Measurements from ENCODE around the gene PCNX2.

The PCNX2 gene

GRCh38 chr1:233172201-233172600, 123.3 kb downstream of the PCNX2 start:
- Histone ChIP-seq H3K4me2 (no peak overlapping the region), H3K4me1 (peaks cover under 1% of the 10 kb centered on the region), H3K9ac (no peak overlapping the region), H3K9me3 (peaks cover 5% of the 10 kb centered on the region), H3K36me3 (peaks cover 13% of the 10 kb centered on the region; the same call in 1 of the 2 replicates), H4K20me1 (no peaks in the 10 kb centered on the region), H3K4me3 (no peak overlapping the region), H3K27me3 (no peaks in the 10 kb centered on the region), H3K27ac (no peak overlapping the region)
- TF ChIP-seq Cebpa-rat (IDR thresholded peaks at IDR 0.05) = no peak

DNA sequence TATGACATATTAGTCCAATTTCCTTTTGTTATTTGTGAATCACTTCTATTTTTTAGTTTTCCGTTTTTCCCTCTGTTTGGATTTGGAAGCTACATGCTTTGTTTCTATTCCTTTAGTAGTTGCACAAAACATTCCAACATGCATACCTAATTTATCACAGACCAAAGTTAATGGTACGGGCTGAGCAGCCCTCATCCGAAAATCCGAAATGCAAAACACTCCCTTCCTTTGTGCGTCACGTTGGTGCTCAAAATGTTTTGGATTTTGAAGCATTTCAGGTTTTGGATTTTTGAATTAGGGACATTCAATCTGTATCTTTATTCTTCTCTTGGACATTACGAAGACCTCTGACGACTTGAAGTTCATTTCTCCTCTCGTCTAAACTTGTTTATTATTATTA, 124.8 kb downstream of the PCNX2 start:
- H3K4me3 ChIP-seq = no peak overlapping the region
- no peak overlapping the region for H3K4me2 ChIP-seq
- no peak overlapping the region for H3K9ac ChIP-seq

GRCh38 chr1:233168384-233168783, 127.1 kb downstream of the PCNX2 start:
- Histone ChIP-seq H3K36me3 (0 out of 2 replicates have a peak, but pooled peaks cover 6% of the 10 kb centered on the region), H3K9ac (no peak overlapping the region), H3K27ac (no peak overlapping the region), H3K27me3 (no peaks in the 10 kb centered on the region), H3K4me3 (no peak overlapping the region), H3K4me2 (no peak overlapping the region), H3K9me3 (peaks cover 9% of the 10 kb centered on the region; the same call in 1 of the 2 replicates), H3K4me1 (peaks cover 7% of the 10 kb centered on the region), H4K20me1 (no peaks in the 10 kb centered on the region)
- no peak for TF ChIP-seq Cebpa-rat (IDR thresholded peaks at IDR 0.05)

More for the DNA sequence above, 124.8 kb downstream of the PCNX2 start:
- H3K4me1 ChIP-seq = peaks cover 7% of the 10 kb centered on the region
- no peaks in the 10 kb centered on the region for H3K27me3 ChIP-seq
- H3K36me3 ChIP-seq = 0 out of 2 replicates have a peak, but pooled peaks cover 6% of the 10 kb centered on the region
- no peaks in the 10 kb centered on the region for H3K9me3 ChIP-seq
- H3K27ac ChIP-seq = no peak overlapping the region
- H4K20me1 ChIP-seq = no peaks in the 10 kb centered on the region
- no peak for TF ChIP-seq Cebpa-rat (IDR thresholded peaks at IDR 0.05)

- no peak overlapping the region for H3K9ac ChIP-seq
- peaks cover 7% of the 10 kb centered on the region for H3K4me1 ChIP-seq
- H3K4me3 ChIP-seq = no peak overlapping the region
- H3K4me2 ChIP-seq = no peak overlapping the region
- peaks cover 9% of the 10 kb centered on the region; the same call in 1 of the 2 replicates for H3K9me3 ChIP-seq
- H4K20me1 ChIP-seq = no peaks in the 10 kb centered on the region
- H3K36me3 ChIP-seq = no peaks in the 10 kb centered on the region
- no peak for TF ChIP-seq Cebpa-rat (IDR thresholded peaks at IDR 0.05)
- H3K27me3 ChIP-seq = no peaks in the 10 kb centered on the region
- no peak overlapping the region for H3K27ac ChIP-seq
Observed at GRCh38 chr1:233166896-233167295, 128.6 kb downstream of the PCNX2 start.

- peaks cover 9% of the 10 kb centered on the region; the same call in 1 of the 2 replicates for H3K9me3 ChIP-seq
- peaks cover 6% of the 10 kb centered on the region; the same call in 1 of the 2 replicates for H3K36me3 ChIP-seq
- peaks cover 7% of the 10 kb centered on the region for H3K4me1 ChIP-seq
- H3K4me2 ChIP-seq = no peak overlapping the region
- H3K4me3 ChIP-seq = no peak overlapping the region
- TF ChIP-seq Cebpa-rat (IDR thresholded peaks at IDR 0.05) = no peak
- H3K27me3 ChIP-seq = no peaks in the 10 kb centered on the region
- H3K27ac ChIP-seq = no peak overlapping the region
- no peak overlapping the region for H3K9ac ChIP-seq
- H4K20me1 ChIP-seq = no peaks in the 10 kb centered on the region
Observed at GRCh38 chr1:233163696-233164095, 131.8 kb downstream of the PCNX2 start.

DNA sequence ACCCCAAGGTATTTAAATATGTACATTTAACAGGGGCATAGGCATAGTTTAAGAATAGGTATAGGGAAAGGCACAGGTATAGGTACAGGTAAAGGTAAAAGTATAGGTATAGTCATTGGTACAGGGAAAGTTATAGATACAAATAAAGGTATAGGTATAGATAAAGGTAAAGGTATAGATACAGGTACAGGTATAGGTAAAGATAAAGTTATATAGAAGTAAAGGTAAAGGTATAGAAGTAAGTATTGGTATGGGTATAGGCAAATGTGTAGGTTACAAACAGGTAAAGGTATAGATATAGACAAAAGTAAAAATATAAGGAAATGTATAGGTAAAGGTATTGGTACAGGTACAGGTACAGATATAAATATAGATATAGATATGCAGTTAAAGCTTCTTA, 137.2 kb downstream of the PCNX2 start:
- Histone ChIP-seq H3K27ac (no peak overlapping the region), H3K9ac (no peak overlapping the region), H4K20me1 (no peaks in the 10 kb centered on the region), H3K27me3 (no peaks in the 10 kb centered on the region), H3K4me3 (no peak overlapping the region), H3K9me3 (no peaks in the 10 kb centered on the region), H3K4me2 (no peak overlapping the region), H3K36me3 (peaks cover 10% of the 10 kb centered on the region; the same call in 1 of the 2 replicates), H3K4me1 (no peaks in the 10 kb centered on the region)
- TF ChIP-seq Cebpa-rat (IDR thresholded peaks at IDR 0.05) = no peak

DNA sequence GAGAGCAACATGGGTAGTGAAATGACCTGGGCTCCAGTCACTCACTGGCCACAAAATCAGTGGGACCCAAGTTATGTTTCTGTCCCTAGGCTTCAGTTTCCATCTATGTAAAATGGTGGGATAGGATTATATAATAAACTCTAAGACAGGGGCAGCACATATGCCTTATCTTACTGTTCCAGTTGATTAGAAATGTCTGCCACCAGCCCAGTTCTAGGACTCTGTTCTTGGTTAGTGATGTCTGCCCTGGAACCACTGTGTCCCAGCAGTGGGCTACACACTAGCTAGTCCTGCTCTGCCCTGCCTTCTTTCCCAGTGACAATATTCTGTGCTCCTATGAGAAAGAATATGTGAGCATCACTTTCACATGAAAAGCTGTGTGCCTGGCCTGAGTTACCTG, 138.3 kb downstream of the PCNX2 start:
- H3K36me3 ChIP-seq = peaks cover 10% of the 10 kb centered on the region; the same call in 1 of the 2 replicates
- no peak overlapping the region for H3K4me3 ChIP-seq
- H3K4me2 ChIP-seq = no peak overlapping the region
- H4K20me1 ChIP-seq = no peaks in the 10 kb centered on the region
- H3K9ac ChIP-seq = no peak overlapping the region
- TF ChIP-seq Cebpa-rat (IDR thresholded peaks at IDR 0.05) = no peak
- no peaks in the 10 kb centered on the region for H3K9me3 ChIP-seq
- no peaks in the 10 kb centered on the region for H3K4me1 ChIP-seq
- H3K27ac ChIP-seq = no peak overlapping the region
- H3K27me3 ChIP-seq = no peaks in the 10 kb centered on the region

GRCh38 chr1:233151861-233152260, 143.7 kb downstream of the PCNX2 start:
- 0 out of 2 replicates have a peak, but pooled peaks cover under 1% of the 10 kb centered on the region for H3K36me3 ChIP-seq
- H3K27me3 ChIP-seq = no peaks in the 10 kb centered on the region
- no peak overlapping the region for H3K27ac ChIP-seq
- H4K20me1 ChIP-seq = no peaks in the 10 kb centered on the region
- H3K9ac ChIP-seq = no peak overlapping the region
- H3K4me2 ChIP-seq = no peak overlapping the region
- no peak for TF ChIP-seq Cebpa-rat (IDR thresholded peaks at IDR 0.05)
- H3K4me3 ChIP-seq = no peak overlapping the region
- H3K4me1 ChIP-seq = no peaks in the 10 kb centered on the region
- no peaks in the 10 kb centered on the region for H3K9me3 ChIP-seq

- no peak overlapping the region for H3K27ac ChIP-seq
- no peak overlapping the region for H3K4me2 ChIP-seq
- TF ChIP-seq Cebpa-rat (IDR thresholded peaks at IDR 0.05) = no peak
Observed at GRCh38 chr1:233144434-233144833, 151.1 kb downstream of the PCNX2 start.

DNA sequence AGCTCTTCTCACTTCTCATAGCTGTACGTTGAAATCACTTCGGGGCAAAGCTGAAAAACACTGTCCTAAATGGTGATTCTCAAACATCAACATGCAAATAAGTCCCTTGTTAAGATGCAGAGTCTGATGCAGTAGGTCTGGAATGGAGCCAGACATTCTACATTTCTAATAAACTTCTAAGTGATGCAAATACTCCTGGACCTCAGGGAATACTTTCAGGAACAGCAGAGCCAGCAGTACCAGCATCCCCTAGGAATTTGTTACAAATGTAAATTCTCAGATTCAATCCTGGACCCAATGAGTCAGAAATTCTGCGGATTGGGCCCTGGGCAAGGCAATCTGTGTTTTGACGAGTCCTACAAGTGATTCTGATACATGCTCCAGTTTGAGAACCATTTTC, 152.3 kb downstream of the PCNX2 start:
- Histone ChIP-seq H3K9me3 (no peaks in the 10 kb centered on the region), H3K36me3 (no peaks in the 10 kb centered on the region), H4K20me1 (no peaks in the 10 kb centered on the region), H3K4me1 (no peaks in the 10 kb centered on the region), H3K4me2 (no peak overlapping the region), H3K4me3 (no peak overlapping the region), H3K9ac (no peak overlapping the region), H3K27me3 (no peaks in the 10 kb centered on the region), H3K27ac (no peak overlapping the region)
- no peak for TF ChIP-seq Cebpa-rat (IDR thresholded peaks at IDR 0.05)

More at GRCh38 chr1:233144434-233144833, 151.1 kb downstream of the PCNX2 start:
- no peaks in the 10 kb centered on the region for H3K9me3 ChIP-seq
- no peaks in the 10 kb centered on the region for H3K27me3 ChIP-seq
- H3K9ac ChIP-seq = no peak overlapping the region
- no peaks in the 10 kb centered on the region for H3K36me3 ChIP-seq
- no peaks in the 10 kb centered on the region for H4K20me1 ChIP-seq
- H3K4me1 ChIP-seq = no peaks in the 10 kb centered on the region
- H3K4me3 ChIP-seq = no peak overlapping the region

- Histone ChIP-seq H3K27me3 (no peaks in the 10 kb centered on the region), H3K4me3 (no peak overlapping the region), H4K20me1 (no peaks in the 10 kb centered on the region), H3K27ac (no peak overlapping the region), H3K9me3 (no peaks in the 10 kb centered on the region), H3K4me2 (no peak overlapping the region), H3K36me3 (no peaks in the 10 kb centered on the region), H3K9ac (no peak overlapping the region), H3K4me1 (no peaks in the 10 kb centered on the region)
- TF ChIP-seq Cebpa-rat (IDR thresholded peaks at IDR 0.05) = no peak
Observed at GRCh38 chr1:233140974-233141373, 154.6 kb downstream of the PCNX2 start.
